Inflammatory macrophage (primary cell): ENCODE results near the gene TGM2.

Source experiments
- DNase-seq, 2 donors: peaks; one replicate each; pipeline ENCODE4 v3.0.0-alpha.2; 2020 to 2022

The TGM2 gene

DNA sequence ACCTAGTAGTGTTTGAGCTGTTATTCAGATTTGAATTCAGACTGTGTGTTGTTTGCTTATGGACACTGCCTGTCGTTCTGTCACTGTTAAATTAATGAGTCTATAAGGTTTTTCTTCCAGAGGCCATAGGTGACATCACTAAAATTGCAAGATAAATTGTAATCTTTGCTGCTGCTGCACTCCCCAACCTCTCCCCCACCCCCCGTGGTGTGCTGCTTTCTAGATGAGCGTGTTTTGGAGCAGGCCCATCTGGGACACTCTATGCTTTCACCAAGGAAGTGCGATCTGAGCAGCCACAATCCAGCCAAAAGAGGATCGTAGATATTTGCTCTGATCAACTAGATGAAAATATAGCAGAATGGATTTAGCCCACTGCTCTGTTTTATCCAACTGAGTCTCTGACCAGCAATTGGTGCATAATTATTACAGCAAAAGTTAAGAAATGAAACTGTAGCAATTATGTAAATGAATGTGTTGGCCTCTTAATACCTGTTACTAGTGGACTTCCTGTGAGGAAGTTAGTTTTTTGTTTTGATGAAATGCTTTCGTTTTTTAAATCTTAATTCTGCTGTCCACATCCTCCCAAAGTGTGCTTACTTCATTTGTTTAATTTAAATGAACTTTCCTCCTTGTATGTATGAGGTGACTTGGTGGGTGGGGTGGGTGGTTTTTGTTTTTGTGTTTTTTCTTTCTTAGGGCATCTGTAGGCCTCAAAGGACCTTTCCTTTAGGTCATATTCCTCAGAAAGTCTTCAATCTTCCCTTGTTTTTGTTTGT is 73.4 kb downstream of the TGM2 start:
- peak in 1 of 2 donors; percentile 8 for DNase-seq

DNA sequence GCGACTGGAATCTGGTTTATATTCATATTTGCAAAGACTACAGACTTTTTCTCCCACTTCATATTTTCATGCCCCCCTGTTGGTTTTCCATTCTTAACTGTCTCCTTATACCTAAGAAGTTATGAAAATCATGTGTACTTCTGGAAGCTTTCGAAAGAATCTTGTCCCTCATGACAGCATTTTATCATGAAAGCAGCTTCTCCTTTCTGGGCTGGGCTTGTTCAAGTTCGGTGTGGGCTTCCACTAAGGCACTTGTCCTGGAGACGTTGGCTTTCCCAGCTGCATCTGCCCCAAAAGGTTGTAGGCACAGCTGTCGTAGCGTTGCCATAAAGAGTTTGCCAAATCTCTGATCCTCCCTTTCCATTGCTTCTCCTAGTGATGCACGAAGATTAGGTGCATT is 75.0 kb downstream of the TGM2 start:
- peak; percentile 34 to 62 for DNase-seq

DNA sequence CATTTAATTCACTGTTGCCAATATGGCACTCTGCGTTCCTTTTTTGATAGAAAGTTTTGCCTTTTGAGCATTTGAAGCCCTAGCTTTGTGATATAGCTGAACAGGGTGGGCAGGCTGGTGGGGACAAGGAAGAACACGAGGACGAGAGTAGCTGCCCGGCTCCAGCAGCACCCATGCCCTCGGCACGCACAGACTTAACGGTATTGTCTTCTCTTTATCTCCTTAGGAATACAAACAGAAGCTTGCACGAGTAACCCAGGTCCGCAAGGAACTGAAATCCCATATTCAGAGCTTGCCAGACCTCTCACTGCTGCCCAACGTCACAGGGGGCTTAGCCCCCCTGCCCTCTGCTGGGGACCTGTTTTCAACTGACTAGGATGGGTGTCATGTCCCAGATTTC is 75.6 kb downstream of the TGM2 start:
- no peak for DNase-seq

DNA sequence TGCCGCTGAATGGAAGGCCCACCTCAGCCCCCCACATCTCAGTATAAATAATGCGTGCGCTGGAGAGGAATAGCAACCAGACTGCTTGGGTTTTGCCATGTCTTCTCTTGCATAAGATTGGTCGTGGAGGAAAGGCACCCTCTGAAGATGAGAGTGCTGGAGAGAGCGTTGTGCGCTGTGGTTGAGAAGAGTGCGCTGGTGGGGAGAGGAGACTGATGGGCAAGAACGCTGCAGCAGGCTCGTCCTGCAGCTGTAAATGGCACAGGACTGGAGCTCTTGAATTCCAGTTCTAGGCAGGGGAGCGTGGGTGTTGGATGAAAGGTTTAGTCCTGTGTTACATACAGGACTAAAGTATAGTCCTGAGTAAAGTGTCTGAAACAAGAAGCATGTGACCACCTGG is 80.0 kb downstream of the TGM2 start:
- DNase-seq: no peak

DNA sequence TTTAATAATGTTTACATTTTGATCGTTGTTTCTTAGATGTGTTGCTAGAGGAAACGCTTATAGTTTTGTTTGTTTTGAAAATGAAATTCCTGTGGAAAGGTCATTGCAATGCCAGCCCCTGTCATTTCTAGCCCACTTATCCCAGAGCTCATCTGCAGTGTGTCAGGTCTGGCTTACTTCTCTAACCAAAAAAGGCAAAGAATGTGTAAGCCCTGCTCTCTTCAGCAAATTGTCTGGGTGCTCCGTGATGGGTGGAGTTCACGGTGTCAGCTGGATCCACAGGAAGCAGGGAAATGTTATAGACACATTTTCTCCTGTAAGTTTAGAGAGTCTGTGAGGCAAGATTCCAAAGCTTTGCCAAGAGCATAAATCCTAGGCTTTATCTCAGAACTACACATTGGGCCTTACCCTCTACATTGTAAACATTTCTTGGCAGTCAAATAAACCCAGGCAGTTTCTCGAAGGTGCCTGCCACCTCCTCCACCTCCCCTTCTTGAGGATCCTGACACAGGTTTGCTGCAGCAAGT is 80.6 kb downstream of the TGM2 start:
- no peak for DNase-seq

DNA sequence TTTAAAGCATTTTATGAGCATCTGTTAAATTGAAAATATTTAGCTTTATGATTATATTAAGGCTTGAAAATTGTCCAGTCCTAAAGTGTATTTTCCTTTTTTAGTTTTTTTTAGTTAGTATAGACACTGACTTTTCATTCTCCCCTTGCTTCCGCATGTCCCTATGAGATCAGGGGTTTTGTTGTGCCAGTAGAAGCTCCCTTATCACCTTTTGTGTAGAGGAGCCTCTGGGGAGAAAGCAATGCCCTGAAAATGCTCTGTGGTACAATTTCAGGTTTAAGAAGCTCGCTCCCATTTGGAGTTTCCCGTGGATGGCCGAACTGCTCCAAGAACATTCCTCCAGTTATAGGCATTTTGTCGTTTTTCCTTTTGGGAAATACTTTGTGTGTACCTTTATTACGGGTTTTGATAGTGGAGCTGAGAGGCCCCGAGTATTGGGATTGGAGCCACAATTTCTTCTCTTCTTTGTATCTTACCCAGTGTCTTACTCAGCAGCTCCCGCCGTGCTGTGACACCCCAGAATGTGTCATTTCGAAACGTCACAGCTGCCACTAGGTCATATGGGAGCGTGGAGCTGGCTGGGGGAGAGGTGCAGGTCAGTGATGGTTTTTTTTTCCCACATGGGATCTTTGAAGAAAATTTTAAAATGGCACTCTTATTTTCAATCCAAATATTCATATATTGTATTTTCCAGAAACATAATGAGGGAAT is 81.6 kb downstream of the TGM2 start:
- no peak for DNase-seq

DNA sequence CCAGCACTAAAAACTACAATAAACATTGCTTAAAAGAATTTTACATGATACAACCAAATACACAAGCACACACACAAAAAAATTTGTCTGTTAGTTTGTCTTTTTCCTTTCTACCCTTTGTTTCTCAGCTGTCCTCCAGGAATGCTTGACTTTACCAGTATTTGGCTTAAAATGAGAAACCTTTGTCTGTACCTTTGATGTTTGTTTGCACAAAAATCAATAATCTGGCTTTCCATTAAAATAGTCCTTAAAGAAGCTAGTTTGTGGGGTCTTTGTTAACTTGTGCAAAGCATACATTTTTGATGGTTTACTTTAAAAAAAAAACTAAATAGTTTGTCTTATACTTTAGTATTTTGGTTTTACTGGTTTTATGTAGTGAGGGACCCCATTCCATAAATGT is 82.2 kb downstream of the TGM2 start:
- DNase-seq: no peak

DNA sequence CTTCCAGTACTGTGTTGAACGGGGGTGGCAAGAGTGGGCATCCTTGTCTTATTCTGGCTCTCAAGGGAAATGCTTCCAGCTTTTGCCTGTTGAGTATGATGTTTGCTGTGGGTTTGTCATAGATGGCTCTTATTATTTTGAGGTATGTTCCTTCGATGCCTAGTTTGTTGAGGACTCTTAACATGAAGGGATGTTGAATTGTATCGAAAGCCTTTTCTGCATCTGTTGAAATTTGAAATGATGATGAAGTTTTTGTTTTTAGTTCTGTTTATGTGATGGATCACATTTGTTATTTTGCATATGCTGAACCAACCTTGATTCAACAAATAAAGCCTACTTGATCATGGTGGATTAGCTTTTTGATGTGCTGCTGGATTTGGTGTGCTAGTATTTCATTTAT is 83.5 kb downstream of the TGM2 start:
- DNase-seq: no peak

DNA sequence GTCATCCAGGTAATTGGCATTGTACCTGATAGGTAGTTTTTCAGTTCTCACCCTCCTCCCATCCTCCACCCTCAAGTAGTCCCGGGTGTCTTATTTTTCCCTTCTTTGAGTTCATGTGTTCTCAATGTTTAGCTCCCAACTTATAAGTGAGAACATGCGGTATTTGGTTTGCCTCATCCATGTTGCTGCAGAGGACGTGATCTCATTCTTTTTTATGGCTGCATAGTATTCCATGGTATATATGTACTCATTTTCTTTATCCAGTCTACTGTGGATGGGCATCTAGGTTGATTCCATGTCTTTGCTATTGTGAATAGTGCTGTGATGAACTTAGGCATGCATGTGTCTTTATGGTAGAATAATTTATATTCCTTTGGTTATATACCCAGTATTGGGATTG is 85.7 kb downstream of the TGM2 start:
- DNase-seq: no peak

DNA sequence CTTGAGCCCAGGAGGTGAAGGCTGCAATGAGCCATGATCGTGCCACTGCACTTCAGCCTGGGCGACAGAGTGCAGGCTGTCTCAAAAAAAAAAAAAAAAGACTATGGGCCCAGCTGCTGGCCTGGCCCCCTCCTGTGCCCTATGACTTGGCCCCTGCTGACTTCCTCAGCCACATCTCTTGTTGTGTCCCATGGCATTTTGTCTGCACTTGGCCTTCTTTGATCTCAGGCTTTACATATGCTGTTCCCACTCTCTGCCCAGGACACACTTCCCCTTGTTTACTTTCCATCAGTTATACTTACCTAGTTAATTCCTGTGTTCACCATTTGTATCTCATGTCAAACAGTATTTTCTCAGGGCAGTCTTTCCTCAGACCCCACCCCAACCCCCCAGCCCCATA is 87.0 kb downstream of the TGM2 start:
- DNase-seq: peak in 1 of 2 donors; percentile 53
